ENCODE measurements around the gene GTF2H1. TPM values are rescaled to one million over a fixed set of nuclear protein-coding genes. Genes with fewer than 3 reads are reported as not detected.
"Not testable (repeated sequence)": the region's sequence is repeated elsewhere in the genome, so short reads cannot be mapped to it uniquely, and the experiment has no call there.

GTF2H1 gene
- total and polyA plus RNA-seq, 5 donors = 14.4 to 26.3 (median 24.1) TPM

DNA sequence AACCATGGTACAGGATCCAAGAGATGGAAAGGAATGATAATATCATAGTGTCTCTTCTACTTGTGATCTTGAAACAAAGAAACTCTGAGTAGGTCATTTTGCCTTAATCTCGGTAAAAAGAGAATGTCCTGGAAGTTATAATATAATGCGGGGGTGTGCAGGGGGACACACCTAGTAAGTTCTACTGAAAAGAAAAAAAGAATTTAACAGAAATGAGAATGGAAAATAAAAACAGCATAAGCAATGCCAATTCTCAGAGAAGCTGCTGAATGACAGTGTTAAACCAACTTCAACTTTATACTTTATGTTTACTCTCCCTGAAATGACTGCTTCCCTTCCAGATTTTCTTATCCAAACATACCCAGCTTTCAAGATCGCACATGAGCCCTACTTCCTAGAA lies 2.5 kb upstream of the GTF2H1 start:
- 91% methylated on average over 3 of the region's 3 CpGs for WGBS
- no peaks in the 10 kb centered on the region for H3K27me3 ChIP-seq (ENCODE audit: control insufficient read depth, insufficient read depth)
- ATAC-seq = no peak
- H3K4me3 ChIP-seq (ENCODE audit: low read length) = no peak overlapping the region
- H3K27ac ChIP-seq (ENCODE audit: low read length) = no peak overlapping the region
- H3K4me1 ChIP-seq (ENCODE audit: control insufficient read depth, insufficient read depth, low read length) = peaks cover 5% of the 10 kb centered on the region
- intact Hi-C loops (cut with DNase I) = loop anchor here in 2 of 4 donors (5.0 to 10.0 kb wide), 2 partner anchors 77 to 205 kb away; partner anchors contain the start of gene TSG101 (in 1 of the 2)
- no peaks in the 10 kb centered on the region for H3K9me3 ChIP-seq (ENCODE audit: control insufficient read depth, low read length)
- DNase-seq = no peak

- ATAC-seq = no peak
- H3K4me1 ChIP-seq (ENCODE audit: control insufficient read depth, insufficient read depth, low read length) = peaks cover 5% of the 10 kb centered on the region
- no peaks in the 10 kb centered on the region for H3K9me3 ChIP-seq (ENCODE audit: control insufficient read depth, low read length)
- H3K27me3 ChIP-seq (ENCODE audit: control insufficient read depth, insufficient read depth) = no peaks in the 10 kb centered on the region
- H3K4me3 ChIP-seq (ENCODE audit: low read length) = no peak overlapping the region
- no peak overlapping the region for H3K27ac ChIP-seq (ENCODE audit: low read length)
- no peak for DNase-seq
- intact Hi-C loops (cut with DNase I) = loop anchor here in 2 of 4 donors (5.0 to 10.0 kb wide), 2 partner anchors 77 to 204 kb away; partner anchors contain the start of gene TSG101 (in 1 of the 2)
Measured at GRCh38 chr11:18320617-18321016, 1.8 kb upstream of the GTF2H1 start.

GRCh38 chr11:18321578-18321968 lies 794 bp upstream of the GTF2H1 start:
- peak in 1 of 2 donors; percentile 3 for ATAC-seq
- Histone ChIP-seq H3K4me1 (ENCODE audit: control insufficient read depth, insufficient read depth, low read length) (peaks cover 5% of the 10 kb centered on the region), H3K27me3 (ENCODE audit: control insufficient read depth, insufficient read depth) (no peaks in the 10 kb centered on the region), H3K4me3 (ENCODE audit: low read length) (peak overlapping the region; percentile 80), H3K27ac (ENCODE audit: low read length) (peak overlapping the region; percentile 65), H3K9me3 (ENCODE audit: control insufficient read depth, low read length) (no peaks in the 10 kb centered on the region)
- no peak for DNase-seq
- intact Hi-C loops (cut with DNase I) = loop anchor here in 2 of 4 donors (5.0 to 10.0 kb wide), 2 partner anchors 76 to 203 kb away; partner anchors contain the start of gene TSG101 (in 1 of the 2)
- WGBS = 6% methylated on average over 4 of the region's 4 CpGs

- Histone ChIP-seq H3K4me1 (ENCODE audit: control insufficient read depth, insufficient read depth, low read length) (peaks cover 7% of the 10 kb centered on the region), H3K27ac (ENCODE audit: low read length) (peak overlapping the region; percentile 7), H3K9me3 (ENCODE audit: control insufficient read depth, low read length) (no peaks in the 10 kb centered on the region), H3K4me3 (ENCODE audit: low read length) (peak overlapping the region; percentile 80), H3K27me3 (ENCODE audit: control insufficient read depth, insufficient read depth) (no peaks in the 10 kb centered on the region)
- 11% methylated on average over 18 of the region's 18 CpGs for WGBS
- intact Hi-C loops (cut with DNase I) = loop anchor here in 2 of 4 donors (5.0 to 10.0 kb wide), 2 partner anchors 74 to 202 kb away; partner anchors contain the start of gene TSG101 (in 1 of the 2)
- ATAC-seq = no peak
- DNase-seq = no peak
Measured at GRCh38 chr11:18322818-18323570, 627 bp downstream of the GTF2H1 start.

GRCh38 chr11:18323881-18324280 lies 1.5 kb downstream of the GTF2H1 start:
- not testable (repeated sequence) for H3K9me3 ChIP-seq (ENCODE audit: control insufficient read depth, low read length); H3K27ac ChIP-seq (ENCODE audit: low read length); DNase-seq; H3K4me1 ChIP-seq (ENCODE audit: control insufficient read depth, insufficient read depth, low read length); ATAC-seq; H3K27me3 ChIP-seq (ENCODE audit: control insufficient read depth, insufficient read depth); H3K4me3 ChIP-seq (ENCODE audit: low read length)
- intact Hi-C loops (cut with DNase I) = loop anchor here in 2 of 4 donors (5.0 to 10.0 kb wide), 2 partner anchors 73 to 201 kb away; partner anchors contain the start of gene TSG101 (in 1 of the 2)
- WGBS = 91% methylated on average over 11 of the region's 11 CpGs

GRCh38 chr11:18324381-18324780 lies 2.0 kb downstream of the GTF2H1 start:
- no peak overlapping the region for H3K27ac ChIP-seq (ENCODE audit: low read length)
- no peak overlapping the region for H3K4me3 ChIP-seq (ENCODE audit: low read length)

DNA sequence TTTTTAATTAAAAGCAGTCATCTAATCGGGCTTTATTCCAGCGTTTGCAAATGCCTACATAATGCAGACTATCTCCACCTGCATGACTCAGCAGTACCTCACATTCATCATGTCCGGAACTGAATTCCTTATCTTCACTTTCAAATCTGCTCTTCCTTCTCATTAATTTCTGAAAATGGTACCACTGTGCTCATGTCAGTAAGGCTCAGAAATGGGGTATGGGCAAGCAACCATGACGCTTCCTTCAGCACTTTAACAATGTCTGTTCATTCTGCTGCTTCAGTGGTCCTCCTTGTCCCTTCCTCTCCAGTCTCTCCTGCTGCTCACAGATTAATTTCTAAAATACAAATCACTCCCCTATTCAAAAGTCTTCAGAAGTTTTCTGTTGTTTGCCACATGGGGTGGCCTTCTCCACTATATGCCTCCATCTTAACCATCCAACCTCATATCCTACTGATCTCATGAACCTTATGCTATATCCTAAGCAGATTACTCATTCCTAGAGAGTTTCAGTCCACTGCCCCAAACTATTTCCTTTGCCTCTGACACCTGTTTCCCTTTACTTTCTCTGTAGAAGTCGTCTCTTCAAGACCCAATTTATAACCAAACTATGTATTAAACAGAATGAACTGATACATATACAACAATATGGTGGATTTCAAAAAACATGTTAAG lies 7.0 kb downstream of the GTF2H1 start:
- Histone ChIP-seq H3K4me1 (ENCODE audit: control insufficient read depth, insufficient read depth, low read length) (peaks cover 3% of the 10 kb centered on the region), H3K9me3 (ENCODE audit: control insufficient read depth, low read length) (no peaks in the 10 kb centered on the region), H3K4me3 (ENCODE audit: low read length) (no peak overlapping the region), H3K27ac (ENCODE audit: low read length) (no peak overlapping the region), H3K27me3 (ENCODE audit: control insufficient read depth, insufficient read depth) (no peaks in the 10 kb centered on the region)
- no peak for ATAC-seq
- DNase-seq = no peak
- intact Hi-C loops (cut with DNase I) = loop anchor here in 1 of 4 donors (10.0 kb wide), 1 partner anchor 195 kb away; the partner anchor contains the start of gene TSG101
- WGBS = 73% methylated on average over 5 of the region's 5 CpGs

More at GRCh38 chr11:18324381-18324780, 2.0 kb downstream of the GTF2H1 start:
- Histone ChIP-seq H3K9me3 (ENCODE audit: control insufficient read depth, low read length) (no peaks in the 10 kb centered on the region), H3K4me1 (ENCODE audit: control insufficient read depth, insufficient read depth, low read length) (peaks cover 7% of the 10 kb centered on the region), H3K27me3 (ENCODE audit: control insufficient read depth, insufficient read depth) (no peaks in the 10 kb centered on the region)
- WGBS = 52% methylated on average over 1 of the region's 1 CpG
- no peak for DNase-seq
- intact Hi-C loops (cut with DNase I) = loop anchor here in 2 of 4 donors (5.0 to 10.0 kb wide), 2 partner anchors 73 to 200 kb away; partner anchors contain the start of gene TSG101 (in 1 of the 2)
- no peak for ATAC-seq

DNA sequence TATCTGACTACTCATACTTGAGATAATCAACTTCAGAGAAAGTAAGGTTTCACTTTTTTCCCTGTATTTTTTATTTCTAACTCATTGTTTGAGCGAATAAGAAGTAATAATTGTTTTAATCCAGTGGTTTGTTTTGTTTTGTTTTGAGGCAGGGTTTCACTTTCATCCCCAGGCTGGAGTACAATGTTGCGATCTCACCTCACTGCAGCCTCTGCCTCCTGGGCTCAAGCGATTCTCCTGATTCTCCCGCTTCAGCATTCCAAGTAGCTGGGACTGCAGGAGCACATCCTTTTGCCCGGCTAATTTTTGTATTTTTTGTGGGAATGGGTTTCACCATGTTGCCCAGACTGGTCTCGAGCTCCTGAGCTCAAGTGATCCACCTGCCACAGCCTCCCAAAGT lies 8.6 kb downstream of the GTF2H1 start:
- WGBS = 94% methylated on average over 6 of the region's 6 CpGs

GRCh38 chr11:18332302-18332701 lies 9.9 kb downstream of the GTF2H1 start:
- 78% methylated on average over 1 of the region's 1 CpG for WGBS
- intact Hi-C loops (cut with DNase I) = no loop called here

More for the DNA sequence above, 8.6 kb downstream of the GTF2H1 start:
- Histone ChIP-seq H3K27me3 (ENCODE audit: control insufficient read depth, insufficient read depth) (no peaks in the 10 kb centered on the region), H3K27ac (ENCODE audit: low read length) (no peak overlapping the region), H3K9me3 (ENCODE audit: control insufficient read depth, low read length) (no peaks in the 10 kb centered on the region), H3K4me1 (ENCODE audit: control insufficient read depth, insufficient read depth, low read length) (peaks cover 1% of the 10 kb centered on the region), H3K4me3 (ENCODE audit: low read length) (no peak overlapping the region)
- DNase-seq (no peak), ATAC-seq (no peak)
- intact Hi-C loops (cut with DNase I) = no loop called here

GRCh38 chr11:18332891-18333290 lies 10.5 kb downstream of the GTF2H1 start:
- DNase-seq = no peak
- ATAC-seq = no peak
- Histone ChIP-seq H3K27me3 (ENCODE audit: control insufficient read depth, insufficient read depth) (no peaks in the 10 kb centered on the region), H3K4me1 (ENCODE audit: control insufficient read depth, insufficient read depth, low read length) (no peaks in the 10 kb centered on the region), H3K9me3 (ENCODE audit: control insufficient read depth, low read length) (no peaks in the 10 kb centered on the region), H3K4me3 (ENCODE audit: low read length) (no peak overlapping the region), H3K27ac (ENCODE audit: low read length) (no peak overlapping the region)
- WGBS = 97% methylated on average over 3 of the region's 3 CpGs
- intact Hi-C loops (cut with DNase I) = no loop called here

More at GRCh38 chr11:18332302-18332701, 9.9 kb downstream of the GTF2H1 start:
- Histone ChIP-seq H3K9me3 (ENCODE audit: control insufficient read depth, low read length) (no peaks in the 10 kb centered on the region), H3K4me3 (ENCODE audit: low read length) (no peak overlapping the region), H3K27ac (ENCODE audit: low read length) (no peak overlapping the region), H3K27me3 (ENCODE audit: control insufficient read depth, insufficient read depth) (no peaks in the 10 kb centered on the region), H3K4me1 (ENCODE audit: control insufficient read depth, insufficient read depth, low read length) (peaks cover 1% of the 10 kb centered on the region)
- DNase-seq = no peak
- ATAC-seq = no peak

All from right cardiac atrium (tissue), 5 donors.